BJ (cell line): ENCODE results near the gene AVL9. TPM values are rescaled to one million over a fixed set of nuclear protein-coding genes. Genes with fewer than 3 reads are reported as not detected.

Experiments used
- CTCF ChIA-PET: fragments of 350-600 bp; formaldehyde crosslinking; extraction: SDS; loops from one replicate; lab custom pipeline; 2021; ENCODE audit warnings: antibody characterized with exemption, inconsistent platforms; lab: Yijun Ruan, JAX
- POLR2A ChIA-PET: fragments of 300-600 bp; sonication (Branson Sonifier 250); formaldehyde crosslinking; extraction: SDS; loops from one replicate; lab custom pipeline; 2021; ENCODE audit warnings: antibody characterized with exemption; lab: Charles Lee
- DNase-seq: peaks from one replicate; pipeline ENCODE4 v3.0.0-alpha.2; 2011; ENCODE audit warnings: low read depth
- H3K27me3 ChIP-seq: 2 replicates; pipeline ENCODE4 v1.6.0; 2011; ENCODE audit warnings: low read length; ENCODE audit not compliant: control insufficient read depth, insufficient read depth
- H3K36me3 ChIP-seq: 2 replicates; pipeline ENCODE4 v1.5.1; 2011; ENCODE audit warnings: low read length; ENCODE audit not compliant: control insufficient read depth, insufficient read depth
- H3K4me3 ChIP-seq: 2 replicates; pipeline ENCODE4 v1.5.1; 2011; ENCODE audit warnings: low read depth, mild to moderate bottlenecking, control low read depth, low read length
- CTCF ChIP-seq: IDR thresholded peaks from 2 replicates; pipeline ENCODE4 v1.5.1; 2011; ENCODE audit warnings: low read depth, mild to moderate bottlenecking, control low read depth, inconsistent platforms, low read length, moderate library complexity; ENCODE audit not compliant: insufficient read depth
- polyA plus RNA-seq: library from polyadenylated mRNA; depleted of rRNA; stranded (reverse); fragments of >200 nt; gene quantifications from 2 replicates; pipeline ENCODE4 v1.2.3, GENCODE V29; 2011

Gene AVL9
- polyA plus RNA-seq, 1 experiment = 12.0 TPM

- Histone ChIP-seq H3K4me3 (no peak overlapping the region), H3K36me3 (no peaks in the 10 kb centered on the region), H3K27me3 (no peaks in the 10 kb centered on the region)
- no peak for TF ChIP-seq CTCF
- ChIA-PET CTCF (no interaction called here), POLR2A (no interaction called here)
- no peak for DNase-seq
Observed at GRCh38 chr7:32535162-32535702, 39.9 kb downstream of the AVL9 start.

DNA sequence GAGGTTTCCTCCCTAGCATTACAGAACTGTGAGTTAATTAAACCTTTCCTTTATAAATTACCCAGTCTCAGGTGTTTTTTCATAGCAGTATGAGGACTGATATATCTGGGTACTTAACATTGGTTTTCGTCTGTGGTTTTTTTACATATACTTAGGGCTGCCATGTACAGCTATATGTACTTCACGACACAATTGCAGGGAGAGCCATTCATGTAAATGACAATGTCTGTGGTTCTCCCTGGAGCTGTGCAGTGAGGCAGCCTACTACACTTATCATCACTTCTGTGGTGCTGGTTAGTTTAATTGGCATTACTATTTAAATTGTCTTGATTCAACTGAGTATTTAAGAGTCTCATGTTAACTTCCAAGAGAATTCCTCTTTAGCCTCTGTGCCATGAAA is 40.7 kb downstream of the AVL9 start:
- no peaks in the 10 kb centered on the region for H3K27me3 ChIP-seq
- H3K36me3 ChIP-seq = no peaks in the 10 kb centered on the region
- TF ChIP-seq CTCF = no peak
- no peak overlapping the region for H3K4me3 ChIP-seq
- CTCF ChIA-PET = interaction anchor here (1.4 kb wide), 1 partner anchor 10 kb away, joined by 3 read pairs; no protein-coding TSS in a partner anchor
- POLR2A ChIA-PET = no interaction called here
- no peak for DNase-seq

- Histone ChIP-seq H3K4me3 (no peak overlapping the region), H3K36me3 (no peaks in the 10 kb centered on the region), H3K27me3 (no peaks in the 10 kb centered on the region)
- CTCF ChIA-PET = interaction anchor here (1.4 kb wide), 1 partner anchor 9 kb away, joined by 3 read pairs; no protein-coding TSS in a partner anchor
- peak; percentile 18 for DNase-seq
- POLR2A ChIA-PET = no interaction called here
- TF ChIP-seq CTCF = no peak
Observed at GRCh38 chr7:32536585-32536984, 41.3 kb downstream of the AVL9 start.

- no peaks in the 10 kb centered on the region for H3K27me3 ChIP-seq
- TF ChIP-seq CTCF = no peak
- no peaks in the 10 kb centered on the region for H3K36me3 ChIP-seq
- no peak overlapping the region for H3K4me3 ChIP-seq
- CTCF ChIA-PET = interaction anchor here (0.8 kb wide), 1 partner anchor 21 kb away, joined by 3 read pairs; no protein-coding TSS in a partner anchor
- POLR2A ChIA-PET = no interaction called here
- no peak for DNase-seq
Observed at GRCh38 chr7:32537760-32538159, 42.5 kb downstream of the AVL9 start.

- DNase-seq = no peak
- no peak for TF ChIP-seq CTCF
- CTCF ChIA-PET = interaction anchor here (0.8 kb wide), 1 partner anchor 9 kb away, joined by 3 read pairs; no protein-coding TSS in a partner anchor
- Histone ChIP-seq H3K4me3 (no peak overlapping the region), H3K36me3 (peaks cover 3% of the 10 kb centered on the region), H3K27me3 (no peaks in the 10 kb centered on the region)
- POLR2A ChIA-PET = no interaction called here
Observed at GRCh38 chr7:32539366-32539765, 44.1 kb downstream of the AVL9 start.
